H1 (cell line): Measurements from ENCODE around the gene PPP4R3A. TPM values are rescaled to one million over a fixed set of nuclear protein-coding genes. Genes with fewer than 3 reads are reported as not detected.

Source experiments
- CTCF ChIA-PET: fragments of 300-600 bp; sonication (Branson Sonifier 250); formaldehyde crosslinking; loops from one replicate; lab custom pipeline; 2021; ENCODE audit not compliant: partially characterized antibody; lab: Charles Lee
- POLR2A ChIA-PET: fragments of 300-600 bp; sonication (Branson Sonifier 250); formaldehyde crosslinking; loops from one replicate; lab custom pipeline; 2021; ENCODE audit warnings: inconsistent platforms; ENCODE audit not compliant: partially characterized antibody; lab: Charles Lee
- DNase-seq, 2 experiments: peaks; one replicate each; pipeline versions ENCODE4 v3.0.0 to v3.0.0-alpha.2; 2010 to 2022; ENCODE audit warnings: low spot score in 2 of 2, low read depth in 1 of 2, mixed read lengths in 1 of 2
- FAIRE-seq: peaks from 2 replicates; lab custom pipeline; 2011; peaks lifted over from hg19 to GRCh38; lab: Jason Lieb, UNC
- H2AFZ ChIP-seq: 2 replicates; pipeline ENCODE4 v1.8.1; 2012; ENCODE audit warnings: low read length, inconsistent platforms
- H2AK5ac ChIP-seq: 2 replicates; pipeline ENCODE4 v1.6.1; 2013; ENCODE audit warnings: low read depth, low read length
- H2BK120ac ChIP-seq: replicated peaks from 2 replicates; pipeline ENCODE3; 2013; ENCODE audit warnings: low read depth, low read length, inconsistent platforms
- H2BK12ac ChIP-seq: 2 replicates; pipeline ENCODE4 v1.6.1; 2013; ENCODE audit warnings: low read depth, low read length
- H2BK15ac ChIP-seq: 2 replicates; pipeline ENCODE4 v1.6.1; 2013; ENCODE audit warnings: low read length
- H2BK20ac ChIP-seq: 2 replicates; pipeline ENCODE4 v1.6.1; 2013; ENCODE audit warnings: low read length
- H2BK5ac ChIP-seq: 2 replicates; pipeline ENCODE4 v1.6.1; 2013; ENCODE audit warnings: low read depth, low read length
- H3K14ac ChIP-seq: 2 replicates; pipeline ENCODE4 v1.6.1; 2013; ENCODE audit warnings: inconsistent platforms; ENCODE audit not compliant: insufficient read length
- H3K18ac ChIP-seq: 2 replicates; pipeline ENCODE4 v1.6.1; 2013; ENCODE audit warnings: low read length; ENCODE audit errors: extremely low read depth
- H3K23ac ChIP-seq: 2 replicates; pipeline ENCODE4 v1.6.1; 2013; ENCODE audit warnings: inconsistent platforms; ENCODE audit not compliant: insufficient read length
- H3K23me2 ChIP-seq: 2 replicates; pipeline ENCODE4 v1.6.1; 2013; ENCODE audit warnings: low read depth, low read length
- H3K27ac ChIP-seq: 2 replicates; pipeline ENCODE4 v1.6.1; 2011; ENCODE audit warnings: low read depth, low read length, inconsistent platforms
- H3K27me3 ChIP-seq, 4 experiments: replicated peaks in 1 of 4; 1 replicate in 1 of 4; 2 replicates in 3 of 4; pipeline versions ENCODE4 v1.6.1 to v1.8.1; 2011 to 2013; ENCODE audit warnings: low read length in 3 of 4, mild to moderate bottlenecking in 3 of 4, inconsistent platforms in 2 of 4, mixed read lengths in 2 of 4, moderate library complexity in 1 of 4; ENCODE audit not compliant: control insufficient read depth in 3 of 4, insufficient read depth in 3 of 4; ENCODE audit errors: extremely low read depth in 1 of 4
- H3K36me3 ChIP-seq, 4 experiments: 2 replicates each; pipeline versions ENCODE4 v1.6.1 to v1.8.1; 2011 to 2013; ENCODE audit warnings: mild to moderate bottlenecking in 4 of 4, low read length in 3 of 4, moderate library complexity in 2 of 4, control low read depth in 1 of 4, inconsistent platforms in 1 of 4; ENCODE audit not compliant: insufficient read depth in 4 of 4, control insufficient read depth in 2 of 4
- H3K4ac ChIP-seq: replicated peaks from 2 replicates; pipeline ENCODE3; 2013; ENCODE audit warnings: low read length, low read depth, mixed read lengths, inconsistent platforms; ENCODE audit not compliant: insufficient read length
- H3K4me1 ChIP-seq, 4 experiments: replicated peaks in 1 of 4; 1 replicate in 1 of 4; 2 replicates in 3 of 4; pipeline versions ENCODE4 v1.6.1 to v1.8.1; 2011 to 2013; ENCODE audit warnings: low read length in 3 of 4, inconsistent platforms in 2 of 4, mixed read lengths in 1 of 4; ENCODE audit not compliant: insufficient read depth in 4 of 4, control insufficient read depth in 3 of 4
- H3K4me2 ChIP-seq, 2 experiments: 2 replicates each; pipeline versions ENCODE4 v1.6.1 to v1.8.1; 2011 to 2013; ENCODE audit warnings: low read depth in 2 of 2, low read length in 2 of 2, control low read depth in 1 of 2, inconsistent platforms in 1 of 2, mild to moderate bottlenecking in 1 of 2; ENCODE audit not compliant: insufficient read depth in 1 of 2
- H3K4me3 ChIP-seq, 4 experiments: fragments of 200-600, 300-600 bp in 1 of 4; sonication (generic), shearing (Covaris generic), sonication (Bioruptor Twin) in 1 of 4; 2 replicates each; pipeline versions ENCODE4 v1.5.1 to v1.8.1; 2011 to 2016; ENCODE audit warnings: low read length in 4 of 4, low read depth in 3 of 4, control low read depth in 2 of 4, inconsistent platforms in 2 of 4, mild to moderate bottlenecking in 2 of 4, mixed read lengths in 1 of 4, moderate library complexity in 1 of 4; ENCODE audit not compliant: insufficient read depth in 2 of 4; ENCODE audit errors: extremely low read depth in 1 of 4
- H3K56ac ChIP-seq: replicated peaks from 2 replicates; pipeline ENCODE3; 2013; ENCODE audit warnings: low read depth, mild to moderate bottlenecking, mixed read lengths, low read length, inconsistent platforms; ENCODE audit not compliant: insufficient read length
- H3K79me1 ChIP-seq: 2 replicates; pipeline ENCODE4 v1.6.1; 2013; ENCODE audit warnings: low read depth, low read length, control low read depth
- H3K79me2 ChIP-seq, 2 experiments: 2 replicates each; pipeline versions ENCODE4 v1.6.1 to v1.8.1; 2012 to 2013; ENCODE audit warnings: low read length in 2 of 2, mild to moderate bottlenecking in 2 of 2, inconsistent platforms in 1 of 2; ENCODE audit not compliant: insufficient read depth in 2 of 2, control insufficient read depth in 1 of 2
- H3K9ac ChIP-seq, 4 experiments: replicated peaks in 1 of 4; 1 replicate in 1 of 4; 2 replicates in 3 of 4; pipeline versions ENCODE4 v1.6.1 to v1.8.1; 2011 to 2013; ENCODE audit warnings: low read depth in 3 of 4, low read length in 3 of 4, control low read depth in 2 of 4, mild to moderate bottlenecking in 2 of 4, moderate library complexity in 2 of 4, inconsistent platforms in 1 of 4; ENCODE audit errors: extremely low read depth in 1 of 4
- H3K9me3 ChIP-seq, 2 experiments: 2 replicates each; pipeline versions ENCODE4 v1.6.1 to v1.8.1; 2012 to 2013; ENCODE audit warnings: mild to moderate bottlenecking in 2 of 2, moderate library complexity in 2 of 2, control low read depth in 1 of 2, inconsistent platforms in 1 of 2, low read depth in 1 of 2, low read length in 1 of 2, mixed read lengths in 1 of 2; ENCODE audit not compliant: insufficient read depth in 2 of 2
- H4K20me1 ChIP-seq, 2 experiments: replicated peaks in 1 of 2; 2 replicates each; pipeline versions ENCODE3 to v1.8.1; 2011 to 2013; ENCODE audit warnings: inconsistent platforms in 2 of 2, low read length in 2 of 2, mild to moderate bottlenecking in 1 of 2; ENCODE audit not compliant: insufficient read depth in 2 of 2, control insufficient read depth in 1 of 2
- H4K5ac ChIP-seq: 2 replicates; pipeline ENCODE4 v1.6.1; 2013; ENCODE audit warnings: low read length, low read depth, mixed read lengths, inconsistent platforms; ENCODE audit not compliant: insufficient read length
- H4K8ac ChIP-seq: 2 replicates; pipeline ENCODE4 v1.8.0; 2013; ENCODE audit warnings: mild to moderate bottlenecking, moderate library complexity, low read length, inconsistent platforms; ENCODE audit not compliant: insufficient read depth; ENCODE audit errors: extremely low read depth
- H4K91ac ChIP-seq: replicated peaks from 2 replicates; pipeline ENCODE3; 2013; ENCODE audit warnings: low read length, mixed read lengths, inconsistent platforms; ENCODE audit not compliant: insufficient read length
- BCL11A ChIP-seq, 2 experiments: IDR thresholded peaks; one replicate each; pipeline ENCODE4 v1.6.1; 2011; ENCODE audit warnings: low read depth in 2 of 2, low read length in 2 of 2, mild to moderate bottlenecking in 2 of 2
- CBX5 ChIP-seq: fragments of 300-800, 300-1000 bp; sonication (generic); IDR thresholded peaks from 2 replicates; pipeline ENCODE4 v1.7.1; 2016; ENCODE audit warnings: antibody characterized with exemption, low read length, low read depth
- CREB1 ChIP-seq: IDR thresholded peaks from 2 replicates; pipeline ENCODE4 v1.6.1; 2012; ENCODE audit warnings: inconsistent platforms
- KDM5A ChIP-seq: fragments of 200-600 bp; IDR thresholded peaks from 2 replicates; pipeline ENCODE4 v1.7.1; 2012; ENCODE audit warnings: mild to moderate bottlenecking, low read length, inconsistent platforms, mixed read lengths
- NANOG ChIP-seq: IDR thresholded peaks from 2 replicates; pipeline ENCODE4 v1.6.1; 2011; ENCODE audit warnings: low read length, low read depth, mild to moderate bottlenecking, inconsistent platforms; ENCODE audit not compliant: insufficient read depth, poor library complexity, severe bottlenecking
- POLR2A ChIP-seq, 2 experiments: IDR thresholded peaks; 1 replicate in 1 of 2; 2 replicates in 1 of 2; pipeline ENCODE4 v1.6.1; 2011; ENCODE audit warnings: low read depth in 2 of 2, low read length in 2 of 2, mild to moderate bottlenecking in 2 of 2; ENCODE audit errors: control extremely low read depth in 1 of 2
- RNF2 ChIP-seq: fragments of 200-900, 300-1000 bp; sonication (generic); IDR thresholded peaks from 2 replicates; pipeline ENCODE4 v1.7.1; 2016; ENCODE audit warnings: borderline replicate concordance, low read depth, mild to moderate bottlenecking, antibody characterized with exemption, low read length; ENCODE audit not compliant: poor library complexity, severe bottlenecking; ENCODE audit errors: missing control alignments
- SIRT6 ChIP-seq: IDR thresholded peaks from one replicate; pipeline ENCODE4 v1.7.1; 2012; ENCODE audit warnings: low read length, inconsistent platforms
- SP1 ChIP-seq: IDR thresholded peaks from 2 replicates; pipeline ENCODE4 v1.6.1; 2011; ENCODE audit warnings: low read depth, low read length
- SP2 ChIP-seq: IDR thresholded peaks from 2 replicates; pipeline ENCODE4 v1.6.1; 2012; ENCODE audit warnings: mild to moderate bottlenecking, low read length, inconsistent platforms
- SRF ChIP-seq: IDR thresholded peaks from 2 replicates; pipeline ENCODE4 v1.6.1; 2011; ENCODE audit warnings: mild to moderate bottlenecking, low read depth, low read length, moderate library complexity
- TCF12 ChIP-seq: IDR thresholded peaks from 2 replicates; pipeline ENCODE4 v1.6.1; 2011; ENCODE audit warnings: low read depth, mild to moderate bottlenecking, low read length
- YY1 ChIP-seq: IDR thresholded peaks from 2 replicates; pipeline ENCODE4 v1.6.1; 2011; ENCODE audit warnings: low read depth, mild to moderate bottlenecking, low read length
- WGBS, 2 experiments: shearing (Covaris generic) in 1 of 2; methylation state at CpG; one replicate each; pipeline versions ENCODE4 v1.1.6 to v1.1.7; 2013 to 2015; ENCODE audit warnings: low lambda C conversion rate in 2 of 2, mixed read lengths in 2 of 2, inconsistent platforms in 1 of 2, low coverage in 1 of 2, missing lambda C conversion rate in 1 of 2; ENCODE audit not compliant: insufficient replicate concordance in 2 of 2, insufficient coverage in 1 of 2, insufficient read length in 1 of 2; ENCODE audit errors: extremely low coverage in 1 of 2, missing lambda C conversion rate in 1 of 2; 5-methylcytosine and 5-hydroxymethylcytosine counted together
- polyA plus RNA-seq, 7 experiments: library from polyadenylated mRNA; depleted of rRNA in 3 of 7; stranded (reverse) in 5 of 7; unstranded in 2 of 7; fragments of >200 nt in 5 of 7; fragments of 200-250 nt in 2 of 7; gene quantifications; 1 replicate in 5 of 7; 2 replicates in 1 of 7; 4 replicates in 1 of 7; pipeline versions ENCODE4 v1.2.1 to v1.2.3, GENCODE V29; 2011 to 2013; ENCODE audit warnings: missing spikeins in 2 of 7, mixed read lengths in 2 of 7
- total RNA-seq: library from RNA; stranded (reverse); fragmentation: NEBNext Ultra II Directional; extraction: Animal tissue kit (Norgen Biotek cat#: 25700); gene quantifications from 2 replicates; pipeline ENCODE4 v1.2.1, GENCODE V29; 2021
- TF ChIP-seq, protein P1 (sequence below): IDR thresholded peaks from 2 replicates; pipeline ENCODE4 v1.6.1; 2012; ENCODE audit warnings: inconsistent platforms

The PPP4R3A gene
- total and polyA plus RNA-seq, 2 of the 8 experiments (the other 6 are each of a cell fraction or from before 2014, with no cell fraction given) = 31.7 to 122 TPM

- no peak overlapping the region for H3K4ac ChIP-seq
- H2BK15ac ChIP-seq = peak overlapping the region; percentile 33
- H2BK12ac ChIP-seq = peak overlapping the region; percentile 78
- peak overlapping the region; percentile 48; the same call in 1 of the 2 replicates for H2BK5ac ChIP-seq
- peaks cover 15% of the 10 kb centered on the region for H3K23me2 ChIP-seq
- FAIRE-seq (no peak), DNase-seq (no peak)
- H3K4me2 ChIP-seq = peak overlapping the region; percentile 53 to 67; a peak in 2 of 4 replicates
- peak overlapping the region; percentile 55; the same call in 1 of the 2 replicates for H2AK5ac ChIP-seq
- 79% methylated on average over 5 of the region's 5 CpGs; no CpG with 5 or more reads in 1 of the 2 experiments for WGBS, 2 experiments
- peak overlapping the region in 1 of 4 experiments; percentile 1; a peak in 1 of 8 replicates for H3K4me3 ChIP-seq
- peak overlapping the region; percentile 79 for H4K91ac ChIP-seq
- POLR2A ChIA-PET = interaction anchor here (0.9 to 7.0 kb wide), 6 partner anchors 10 to 58 kb away, joined by 3 to 66 read pairs (median 6); no protein-coding TSS in a partner anchor
- H3K18ac ChIP-seq = peak overlapping the region; percentile 36; the same call in 1 of the 2 replicates
- H3K9me3 ChIP-seq = no peaks in the 10 kb centered on the region
- H4K20me1 ChIP-seq = peaks cover 1 to 7% of the 10 kb centered on the region in 2 experiments
- peak overlapping the region; percentile 59 for H4K5ac ChIP-seq
- H3K27me3 ChIP-seq = no peaks in the 10 kb centered on the region
- H3K79me2 ChIP-seq = peaks cover 10 to 78% of the 10 kb centered on the region in 2 experiments
- H3K79me1 ChIP-seq = peaks cover 9% of the 10 kb centered on the region
- CTCF ChIA-PET = interaction anchor here (1.0 to 10.0 kb wide), 7 partner anchors 9 to 90 kb away, joined by 3 to 135 read pairs (median 7); no protein-coding TSS in a partner anchor
- peaks cover 0 to 9% (median 4%) of the 10 kb centered on the region in 4 experiments; a peak in 2 of 8 replicates for H3K36me3 ChIP-seq
- H3K4me1 ChIP-seq = peaks cover 5 to 24% (median 19%) of the 10 kb centered on the region in 4 experiments; a peak in 6 of 7 replicates
- H3K9ac ChIP-seq = no peak overlapping the region; a peak in 1 of 7 replicates
- H3K14ac ChIP-seq = no peak overlapping the region
- peak overlapping the region; percentile 97 for H2BK120ac ChIP-seq
- no peak overlapping the region for H3K23ac ChIP-seq
- no peak for TF ChIP-seq NANOG
- TF ChIP-seq YY1 = no peak
- no peak for TF ChIP-seq SIRT6
- TF ChIP-seq TCF12 = no peak
- TF ChIP-seq, protein P1, sequence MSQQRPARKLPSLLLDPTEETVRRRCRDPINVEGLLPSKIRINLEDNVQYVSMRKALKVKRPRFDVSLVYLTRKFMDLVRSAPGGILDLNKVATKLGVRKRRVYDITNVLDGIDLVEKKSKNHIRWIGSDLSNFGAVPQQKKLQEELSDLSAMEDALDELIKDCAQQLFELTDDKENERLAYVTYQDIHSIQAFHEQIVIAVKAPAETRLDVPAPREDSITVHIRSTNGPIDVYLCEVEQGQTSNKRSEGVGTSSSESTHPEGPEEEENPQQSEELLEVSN = no peak
- no peak for TF ChIP-seq SP2
- no peak for TF ChIP-seq CREB1
- no peak for TF ChIP-seq SRF
- no peak for TF ChIP-seq CBX5
- no peak for TF ChIP-seq KDM5A
- TF ChIP-seq POLR2A (IDR thresholded peaks at IDR 0.05; ENCODE audit: control extremely low read depth in 1 of 2, low read depth in 2 of 2, low read length in 2 of 2) = no peak
- no peak for TF ChIP-seq BCL11A (IDR thresholded peaks at IDR 0.05; ENCODE audit: low read depth in 2 of 2, low read length in 2 of 2)
- TF ChIP-seq RNF2 = no peak
- no peak for TF ChIP-seq SP1
- H2AFZ ChIP-seq = no peak overlapping the region
- H2BK20ac ChIP-seq = no peak overlapping the region; the same call in 1 of the 2 replicates
- H3K27ac ChIP-seq = peak overlapping the region; percentile 35; the same call in 1 of the 2 replicates
- no peak overlapping the region; the same call in 1 of the 2 replicates for H4K8ac ChIP-seq
- H3K56ac ChIP-seq = no peak overlapping the region
These were observed 97.2 kb downstream of the PPP4R3A start for GRCh38 chr14:91412939-91413338.
